DOHH2 (cell line): ENCODE data around the gene MAGI1.

ENCODE experiments used
- CTCF ChIP-seq: fragments of 200-600 bp; sonication (generic); IDR thresholded peaks from one replicate; pipeline ENCODE4 v1.5.1; 2014; ENCODE audit warnings: antibody characterized with exemption, mild to moderate bottlenecking, low read depth, low read length; ENCODE audit not compliant: poor library complexity, severe bottlenecking
- EZH2phosphoT487 ChIP-seq: fragments of 200-600 bp; sonication (generic); IDR thresholded peaks from 2 replicates; pipeline ENCODE4 v1.6.1; 2017; ENCODE audit warnings: borderline replicate concordance, mild to moderate bottlenecking, antibody characterized with exemption, low read length, moderate library complexity, mixed read lengths

- no peak for TF ChIP-seq CTCF
- TF ChIP-seq EZH2phosphoT487 = no peak
Observed at GRCh38 chr3:65665915-65666314, 372.8 kb downstream of the MAGI1 start.
